Thyroid gland (tissue), 4 donors: ENCODE data around the gene ACTA2. TPM values are rescaled to one million over a fixed set of nuclear protein-coding genes. Genes with fewer than 3 reads are reported as not detected.
A peak's percentile ranks its signal among the peaks of the same experiment; 100 is the strongest.

Source experiments
- DNase-seq, 2 donors: peaks; one replicate each; pipeline ENCODE4 v3.0.0-alpha.2; 2019
- H3K27ac ChIP-seq, 3 donors: fragments of 200-600 bp; sonication (generic); 1 replicate in 2 of 3; 2 replicates in 1 of 3; pipeline ENCODE4 v1.5.1; 2016 to 2019; ENCODE audit warnings: mild to moderate bottlenecking in 1 of 3, moderate library complexity in 1 of 3
- H3K27me3 ChIP-seq: fragments of 200-600 bp; sonication (generic); one replicate; pipeline ENCODE4 v1.5.1; 2019
- H3K36me3 ChIP-seq, 2 donors: fragments of 200-600 bp; sonication (generic); one replicate each; pipeline ENCODE4 v1.5.1; 2016 to 2019
- H3K4me1 ChIP-seq, 2 donors: fragments of 200-600 bp; sonication (generic); one replicate each; pipeline ENCODE4 v1.5.1; 2017 to 2019
- H3K4me3 ChIP-seq, 3 donors: fragments of 200-600 bp; sonication (generic); replicated peaks in 1 of 3; 1 replicate in 2 of 3; 2 replicates in 1 of 3; pipeline ENCODE4 v1.5.1; 2016; ENCODE audit warnings: mild to moderate bottlenecking in 1 of 3
- H3K9me3 ChIP-seq: fragments of 200-600 bp; sonication (generic); one replicate; pipeline ENCODE4 v1.5.1; 2017
- CTCF ChIP-seq, 6 experiments: fragments of 200-600 bp in 3 of 6; fragments of 450-650 bp in 3 of 6; sonication (generic) in 3 of 6; IDR thresholded peaks; one replicate each; pipeline ENCODE4 v1.5.1; 2016 to 2019; ENCODE audit warnings: antibody characterized with exemption in 6 of 6, mild to moderate bottlenecking in 2 of 6, inconsistent platforms in 1 of 6, moderate library complexity in 1 of 6
- POLR2A ChIP-seq, 2 donors: fragments of 450-650 bp; IDR thresholded peaks; one replicate each; pipeline ENCODE4 v1.6.1; 2017; ENCODE audit warnings: antibody characterized with exemption in 2 of 2, mild to moderate bottlenecking in 2 of 2, moderate library complexity in 1 of 2
- WGBS, 2 donors: methylation state at CpG; one replicate each; pipeline ENCODE4 v1.1.5; 2017; 5-methylcytosine and 5-hydroxymethylcytosine counted together
- intact Hi-C: fragments of 100-400 bp; cut with DNase I; formaldehyde crosslinking; loops from one replicate; pipeline ENCODE4 v1.15.1; 2023
- total RNA-seq, 4 donors: library from RNA; depleted of rRNA; stranded (reverse); fragments of >200 nt; gene quantifications; one replicate each; pipeline ENCODE4 v1.2.3, GENCODE V29; 2016

Gene ACTA2
- total RNA-seq, 4 donors from 2014 or later: 61.5 to 173 (median 72.2) TPM

- intact Hi-C loops: no loop called here
- peak overlapping the region in 2 of 3 donors; percentile 3 to 51 for H3K27ac ChIP-seq
These were observed 42.7 kb upstream of the ACTA2 start for GRCh38 chr10:88995156-88995876.

GRCh38 chr10:88994019-88994418 lies 41.4 kb upstream of the ACTA2 start:
- H3K4me3 ChIP-seq: no peak overlapping the region
- no peaks in the 10 kb centered on the region for H3K36me3 ChIP-seq
- H3K4me1 ChIP-seq: peaks cover 5 to 6% of the 10 kb centered on the region in 2 donors
- intact Hi-C loops: no loop called here
- TF ChIP-seq POLR2A (IDR thresholded peaks at IDR 0.05) (no peak), CTCF (IDR thresholded peaks at IDR 0.05) (no peak)
- H3K9me3 ChIP-seq: no peaks in the 10 kb centered on the region
- H3K27me3 ChIP-seq: no peaks in the 10 kb centered on the region
- DNase-seq: no peak
- peak overlapping the region in 2 of 3 donors; percentile 37 to 99 for H3K27ac ChIP-seq
- WGBS, 2 donors: 60 to 74% methylated on average over 1 of the region's 1 CpG

More at GRCh38 chr10:88995156-88995876, 42.7 kb upstream of the ACTA2 start:
- TF ChIP-seq CTCF (IDR thresholded peaks at IDR 0.05) (no peak), POLR2A (IDR thresholded peaks at IDR 0.05) (no peak)
- Histone ChIP-seq H3K36me3 (no peaks in the 10 kb centered on the region), H3K9me3 (no peaks in the 10 kb centered on the region), H3K4me3 (no peak overlapping the region), H3K4me1 (no peaks in the 10 kb centered on the region), H3K27me3 (no peaks in the 10 kb centered on the region)
- DNase-seq: peak in 1 of 2 donors; percentile 50
- WGBS, 2 donors: 76 to 85% methylated on average over 7 of the region's 7 CpGs

- peak in 1 of 2 donors; percentile 40 for DNase-seq
- 55 to 81% methylated on average over 3 of the region's 3 CpGs for WGBS, 2 donors
- Histone ChIP-seq H3K4me3 (peak overlapping the region in 1 of 3 donors; percentile 78), H3K4me1 (peaks cover 5 to 6% of the 10 kb centered on the region in 2 donors), H3K27me3 (no peaks in the 10 kb centered on the region), H3K9me3 (no peaks in the 10 kb centered on the region), H3K36me3 (no peaks in the 10 kb centered on the region), H3K27ac (peak overlapping the region; percentile 36 to 99 (median 56))
- intact Hi-C loops: no loop called here
- TF ChIP-seq CTCF (IDR thresholded peaks at IDR 0.05): no peak
- no peak for TF ChIP-seq POLR2A (IDR thresholded peaks at IDR 0.05)
These were observed 40.5 kb upstream of the ACTA2 start for GRCh38 chr10:88992921-88993524.

GRCh38 chr10:88991899-88992320 lies 39.3 kb upstream of the ACTA2 start:
- H3K4me1 ChIP-seq: peaks cover 5 to 6% of the 10 kb centered on the region in 2 donors
- no peaks in the 10 kb centered on the region for H3K9me3 ChIP-seq
- no peaks in the 10 kb centered on the region for H3K27me3 ChIP-seq
- 15 to 23% methylated on average over 6 of the region's 6 CpGs for WGBS, 2 donors
- TF ChIP-seq POLR2A (IDR thresholded peaks at IDR 0.05) (no peak), CTCF (IDR thresholded peaks at IDR 0.05) (no peak)
- intact Hi-C loops: no loop called here
- H3K27ac ChIP-seq: peak overlapping the region; percentile 99
- H3K36me3 ChIP-seq: no peaks in the 10 kb centered on the region
- no peak for DNase-seq
- H3K4me3 ChIP-seq: peak overlapping the region; percentile 75 to 86 (median 78)
